Glomerular endothelial cell (primary cell): ENCODE measurements around the gene CLIP2. TPM values are rescaled to one million over a fixed set of nuclear protein-coding genes. Genes with fewer than 3 reads are reported as not detected.
"Not testable (repeated sequence)": the region's sequence is repeated elsewhere in the genome, so short reads cannot be mapped to it uniquely, and the experiment has no call there.

ENCODE experiments used
- DNase-seq: peaks from one replicate; pipeline ENCODE4 v3.0.0-alpha.2; 2011; ENCODE audit warnings: low read depth, low spot score; ENCODE audit errors: extremely low read depth
- total RNA-seq: library from RNA; depleted of rRNA; stranded (reverse); fragments of >200 nt; gene quantifications from 2 replicates; pipeline ENCODE4 v1.2.3, GENCODE V29; 2015

Gene CLIP2
- total RNA-seq, 1 donor from 2014 or later: 73.6 TPM

DNA sequence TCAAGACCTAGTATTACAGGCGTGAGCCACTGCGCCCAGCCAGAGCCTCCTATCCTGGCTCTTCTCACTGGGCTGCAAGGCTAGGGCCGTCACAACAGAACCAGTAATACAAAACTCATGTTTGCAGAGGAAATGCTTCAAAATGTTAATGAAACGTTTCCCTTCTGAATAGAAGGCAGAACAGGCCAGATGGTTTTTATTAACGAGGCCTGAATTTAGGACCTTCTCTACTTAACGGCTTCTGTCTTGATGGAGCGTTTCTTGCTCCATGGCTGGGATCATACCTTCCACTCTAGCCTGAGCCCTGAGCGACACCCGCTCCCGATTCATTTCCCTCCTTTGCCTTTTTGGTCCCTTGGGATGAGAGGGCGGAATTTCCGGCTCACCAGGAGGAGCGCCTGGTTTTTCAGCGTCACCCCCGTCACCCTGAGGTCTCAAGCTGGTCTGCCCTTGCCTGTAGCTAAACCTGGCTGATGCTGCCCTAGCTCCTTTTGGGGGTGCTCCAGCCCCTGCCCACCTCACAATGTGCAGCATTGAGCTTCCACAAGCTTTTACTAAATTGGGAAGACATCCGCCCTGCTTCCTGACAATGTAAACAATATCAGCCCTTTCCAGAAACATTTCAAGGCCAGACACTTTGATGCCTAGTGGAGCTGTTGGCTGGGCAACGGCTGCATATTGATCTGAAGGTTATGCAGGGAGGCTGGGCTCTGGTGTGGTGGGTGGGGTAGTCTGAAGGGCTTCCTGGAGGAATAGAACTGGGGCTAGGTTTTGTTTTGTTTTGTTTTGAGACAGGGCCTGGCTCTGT is 5.2 kb downstream of the CLIP2 start:
- DNase-seq: no peak

DNA sequence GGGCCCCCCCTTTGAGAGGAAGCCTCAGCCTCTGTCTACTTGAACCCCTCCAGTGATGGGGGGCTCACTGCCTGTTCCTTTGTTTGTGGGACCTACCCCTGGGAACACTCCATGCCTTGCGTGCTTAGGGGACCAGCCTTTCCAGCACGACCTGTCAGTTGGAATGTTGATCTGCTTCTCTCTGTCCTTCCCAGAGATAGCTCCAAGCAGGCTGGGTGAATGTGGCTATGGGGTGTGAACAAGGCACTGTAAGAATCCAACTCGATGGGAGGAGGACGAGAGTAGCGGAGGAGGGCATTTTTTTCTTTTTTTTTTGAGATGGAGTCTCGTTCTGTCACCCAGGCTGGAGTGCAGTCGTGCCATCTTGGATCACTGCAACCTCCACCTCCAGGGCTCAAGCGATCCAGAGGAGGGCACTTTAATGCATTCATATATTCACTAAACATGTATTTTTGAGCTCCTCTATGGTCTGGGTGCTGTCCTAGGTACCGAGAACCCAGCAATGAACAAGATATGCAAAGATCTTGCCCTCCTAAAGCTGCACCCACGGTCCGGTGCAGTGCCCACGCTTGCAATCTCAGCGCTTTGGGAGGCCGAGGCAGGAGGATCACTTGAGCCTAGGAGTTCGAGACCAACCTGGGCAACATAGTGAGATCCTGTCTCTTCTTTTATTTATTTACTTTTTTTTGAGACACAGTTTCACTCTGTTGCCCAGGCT is 8.5 kb downstream of the CLIP2 start:
- DNase-seq: no peak

DNA sequence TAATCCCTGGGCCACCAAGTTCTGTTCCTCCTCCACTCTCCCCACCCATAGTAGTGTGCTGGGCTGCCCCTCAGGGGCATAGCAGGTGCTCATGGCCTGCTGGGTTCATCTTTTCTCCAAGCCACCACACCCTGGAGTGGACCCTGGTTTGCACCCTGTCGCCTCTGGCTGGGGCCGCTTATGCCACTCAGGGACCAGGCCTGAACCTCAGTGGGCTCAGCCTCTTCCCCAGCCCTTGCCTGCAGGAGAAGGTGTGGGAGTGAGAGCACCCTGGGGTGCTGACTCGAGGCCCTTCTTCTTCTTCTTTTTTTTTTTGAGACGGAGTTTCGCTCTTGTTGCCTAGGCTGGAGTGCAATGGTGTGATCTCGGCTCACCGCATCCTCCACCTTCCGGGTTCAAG is 10.2 kb downstream of the CLIP2 start:
- DNase-seq: no peak

DNA sequence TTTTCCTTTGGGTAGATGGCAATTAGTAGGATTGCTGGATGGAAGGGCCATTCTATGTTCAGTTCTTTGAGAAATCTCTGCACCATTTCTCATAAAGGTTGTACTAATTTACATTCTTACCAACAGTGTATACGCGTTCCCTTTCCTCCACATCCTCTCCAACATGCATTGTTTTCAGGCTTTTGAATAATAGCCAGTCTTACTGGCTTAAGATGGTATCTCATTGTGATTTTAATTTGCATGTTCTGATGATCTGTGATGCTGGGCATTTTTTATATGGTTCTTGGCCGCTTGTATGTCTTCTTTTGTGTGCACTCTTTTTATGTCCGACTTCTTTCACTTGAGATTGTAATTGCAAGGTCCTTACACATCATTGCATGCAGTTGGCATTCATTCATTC is 11.7 kb downstream of the CLIP2 start:
- no peak for DNase-seq

DNA sequence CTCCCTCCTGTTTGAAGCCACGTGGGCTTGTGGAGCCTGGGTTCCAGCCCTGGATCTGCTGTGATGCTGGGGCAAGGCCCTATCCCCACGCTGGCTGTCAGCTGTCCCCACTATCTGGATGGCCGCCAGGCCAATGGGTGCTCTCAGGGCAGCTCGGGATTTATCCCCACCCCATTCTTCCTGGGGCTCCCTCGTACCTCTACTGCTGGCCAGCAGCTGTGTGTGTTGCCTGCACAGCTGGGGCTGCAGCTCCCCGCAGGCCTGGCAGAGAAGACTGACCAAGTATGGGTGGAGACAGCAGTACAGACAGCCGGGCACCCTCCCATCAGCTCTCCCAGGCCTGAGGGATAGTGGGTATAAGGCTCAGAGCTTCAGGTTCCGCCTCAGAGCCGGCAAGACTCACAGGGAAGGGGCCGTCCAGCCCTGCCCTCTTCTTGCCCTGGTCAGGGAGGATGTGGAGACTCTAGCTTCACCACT is 13.6 kb downstream of the CLIP2 start:
- DNase-seq: no peak

DNA sequence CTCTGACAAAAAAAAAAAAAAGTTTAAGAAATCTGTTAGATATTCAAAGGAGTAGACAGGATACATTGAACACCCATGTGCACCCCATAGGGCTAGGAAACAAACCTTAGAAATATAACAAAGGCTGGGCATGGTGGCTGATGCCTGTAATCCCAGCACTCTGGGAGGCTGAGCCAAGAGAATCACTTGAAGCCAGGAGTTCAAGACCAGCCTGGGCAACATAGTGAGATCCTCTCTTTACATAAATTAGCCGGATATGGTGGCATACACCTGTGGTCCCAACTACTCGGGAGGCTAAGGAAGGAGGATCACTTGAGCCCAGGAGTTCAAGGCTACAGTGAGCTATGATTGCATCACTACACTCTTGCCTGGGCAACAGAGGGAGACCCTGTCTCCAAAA is 15.3 kb downstream of the CLIP2 start:
- DNase-seq: no peak

DNA sequence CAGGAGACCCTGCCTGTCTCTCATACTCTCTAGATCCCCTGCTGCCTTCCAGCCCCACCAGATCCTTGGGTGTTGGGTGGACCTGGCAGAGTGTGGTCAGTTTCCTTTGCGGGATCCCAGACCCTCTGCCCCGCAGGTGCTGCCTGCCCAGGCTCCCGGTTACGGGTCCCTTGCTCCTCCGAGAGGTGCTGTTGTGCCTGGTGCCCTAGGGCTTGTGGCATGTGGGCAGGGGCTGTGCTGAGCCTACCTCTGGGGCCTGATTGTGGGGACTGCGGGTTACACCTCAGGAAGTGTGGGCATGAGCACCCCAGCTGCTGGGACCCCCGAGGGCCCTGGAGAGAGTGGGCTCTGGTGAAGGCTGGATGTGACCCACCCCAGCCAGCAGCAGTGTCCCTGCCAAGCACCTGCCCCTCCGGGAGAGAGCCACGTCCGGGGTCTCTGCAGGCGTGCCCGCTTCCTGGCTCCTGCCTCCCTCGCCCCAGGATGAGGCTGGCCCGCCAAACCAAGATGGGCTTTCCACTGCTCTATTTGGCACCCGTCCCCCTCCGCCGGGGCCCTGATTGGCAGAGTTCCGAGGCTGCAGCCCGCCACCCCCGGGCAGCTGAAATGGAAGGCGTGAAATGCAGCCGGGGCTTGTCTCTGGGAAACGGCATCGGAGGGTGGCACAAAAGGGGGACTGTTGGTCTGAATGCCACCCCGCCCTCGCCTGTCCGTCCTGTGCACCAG is 17.0 kb downstream of the CLIP2 start:
- no peak for DNase-seq

DNA sequence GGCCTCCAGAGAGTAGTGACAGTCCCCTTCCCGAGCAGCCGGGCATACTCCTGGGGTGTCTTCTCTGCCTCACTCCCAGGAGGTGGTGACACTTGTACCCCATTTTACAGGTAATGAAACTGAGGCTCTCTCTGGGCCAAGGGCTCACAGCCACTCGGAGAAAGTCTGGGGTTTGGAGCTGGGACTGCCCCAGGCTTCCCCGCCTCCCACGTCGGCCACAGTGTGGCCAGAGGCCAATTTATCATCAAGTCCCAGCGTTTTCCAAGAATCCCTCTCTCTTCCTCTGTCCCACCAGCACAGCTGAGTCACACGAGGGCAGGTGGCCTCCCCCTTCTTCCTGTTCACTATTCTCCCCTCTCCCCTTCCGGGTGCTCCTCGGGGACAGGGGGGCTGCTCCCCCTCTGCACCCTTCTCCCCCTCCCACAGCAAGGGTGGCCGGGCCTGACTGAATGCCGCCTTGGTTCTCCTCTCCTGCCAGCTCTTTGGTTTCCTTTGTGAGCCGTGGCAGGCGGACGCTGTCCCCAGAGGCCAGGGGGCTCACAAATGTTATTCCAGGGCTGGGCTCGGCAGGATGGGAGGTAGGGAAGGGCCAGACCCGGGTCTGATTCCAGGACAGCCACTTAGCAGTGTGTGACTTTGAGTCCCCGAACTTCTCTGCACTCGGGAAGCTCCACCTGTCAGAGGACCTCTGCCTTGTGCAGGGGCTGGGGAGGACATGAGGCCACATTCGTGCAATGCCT is 17.7 kb downstream of the CLIP2 start:
- no peak for DNase-seq

DNA sequence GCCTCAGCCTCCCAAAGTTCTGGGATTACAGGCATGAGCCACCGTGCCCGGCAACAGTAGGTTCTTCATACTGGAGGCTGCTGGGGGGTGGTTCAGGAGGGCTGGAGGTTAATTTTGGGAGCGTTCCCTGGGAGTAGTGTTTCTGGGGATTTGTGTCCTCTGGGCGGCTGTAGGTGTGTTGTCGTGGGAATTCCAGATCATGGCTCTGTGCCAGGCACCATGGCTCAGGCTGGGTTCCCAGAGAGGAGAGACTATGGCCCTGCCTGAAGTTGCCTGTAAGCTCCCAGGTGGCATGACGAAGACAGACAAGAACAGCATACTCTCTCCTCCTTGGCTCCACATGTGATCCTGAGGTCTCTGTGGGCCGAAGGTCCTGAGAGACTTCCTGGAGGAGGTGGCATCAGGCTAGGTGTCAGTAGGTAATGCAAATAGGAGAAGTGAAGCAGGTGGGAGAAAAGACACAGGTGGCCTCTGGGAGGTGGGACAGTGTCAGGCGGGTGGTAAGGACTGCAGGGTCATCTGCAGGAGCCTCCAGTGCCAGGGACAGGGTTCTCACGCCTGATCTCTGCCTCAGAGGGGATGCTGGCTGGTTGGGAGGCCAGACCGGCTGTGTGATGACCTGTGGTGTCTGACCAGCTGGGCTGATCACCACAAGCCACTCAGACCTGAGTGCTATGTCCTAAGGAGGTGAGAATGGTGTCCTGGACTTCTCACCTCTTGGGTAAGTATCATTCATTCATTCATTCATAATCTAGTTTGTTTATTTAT is 18.7 kb downstream of the CLIP2 start:
- DNase-seq: no peak

DNA sequence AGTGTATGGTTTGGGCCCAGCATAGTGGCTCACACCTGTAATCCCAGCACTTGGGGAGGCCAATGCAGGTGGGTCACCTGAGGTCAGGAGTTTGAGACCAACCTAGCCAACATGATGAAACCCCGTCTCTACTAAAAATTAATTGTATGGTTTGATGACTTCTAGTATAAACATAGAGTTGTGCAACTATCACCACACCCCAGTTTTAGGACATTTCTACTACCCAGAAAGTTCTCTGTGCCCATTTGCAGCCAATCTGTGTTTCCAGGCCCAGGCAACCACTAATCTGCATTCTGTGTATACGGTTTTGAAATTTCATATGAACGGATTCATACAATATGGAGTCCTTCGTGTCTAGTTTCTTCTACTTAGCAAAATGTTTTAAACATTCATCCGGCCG is 20.0 kb downstream of the CLIP2 start:
- DNase-seq: no peak

DNA sequence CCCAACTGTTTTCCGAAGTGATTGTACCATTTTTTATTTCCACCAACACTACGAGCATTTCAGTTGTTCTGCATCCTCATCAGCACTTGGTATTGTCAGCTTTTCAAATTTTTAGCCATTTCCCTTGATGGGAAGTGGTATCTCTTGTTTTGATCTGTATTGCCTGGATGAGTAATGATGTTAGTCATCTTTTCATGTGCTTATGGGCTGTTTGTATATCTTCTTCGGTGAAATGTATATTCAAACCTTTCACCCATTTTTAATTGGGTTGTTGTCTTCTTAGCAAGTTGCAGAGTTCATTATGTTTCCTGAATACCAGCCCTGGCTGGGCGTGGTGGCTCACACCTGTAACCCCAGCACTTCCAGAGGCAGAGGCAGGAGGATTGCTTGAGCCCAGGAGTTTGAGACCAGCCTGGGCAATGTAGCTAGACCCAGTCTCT is 22.1 kb downstream of the CLIP2 start:
- no peak for DNase-seq

DNA sequence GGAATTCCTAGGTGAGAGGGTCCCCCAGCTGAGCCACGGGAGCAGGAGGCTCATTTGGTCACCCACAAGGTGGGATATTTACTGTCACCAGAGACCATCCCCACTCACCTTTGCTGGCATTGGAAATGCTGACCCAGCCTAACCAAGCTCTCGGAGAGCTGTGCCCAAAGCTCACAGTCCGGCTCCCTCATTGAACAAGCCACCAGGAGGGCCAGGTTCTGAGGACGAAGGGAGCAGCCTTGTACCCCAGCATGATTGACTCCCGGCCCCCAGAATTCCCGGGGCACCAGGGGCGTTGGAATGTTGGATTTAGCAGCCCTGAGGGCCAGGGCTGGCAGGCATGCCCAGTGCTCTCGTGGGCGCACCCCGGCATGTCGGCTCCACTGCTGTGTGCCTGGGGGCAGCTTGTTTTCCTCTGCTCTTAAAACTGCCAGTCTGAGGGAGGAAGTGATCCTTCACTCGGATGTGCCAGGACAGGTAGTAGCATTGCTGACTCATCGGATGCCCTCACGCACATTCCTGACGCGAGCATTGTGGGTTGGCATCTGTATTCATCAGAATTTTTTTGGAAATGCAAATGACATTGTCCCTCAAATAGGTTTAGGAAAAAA is 23.3 kb downstream of the CLIP2 start:
- DNase-seq: no peak

DNA sequence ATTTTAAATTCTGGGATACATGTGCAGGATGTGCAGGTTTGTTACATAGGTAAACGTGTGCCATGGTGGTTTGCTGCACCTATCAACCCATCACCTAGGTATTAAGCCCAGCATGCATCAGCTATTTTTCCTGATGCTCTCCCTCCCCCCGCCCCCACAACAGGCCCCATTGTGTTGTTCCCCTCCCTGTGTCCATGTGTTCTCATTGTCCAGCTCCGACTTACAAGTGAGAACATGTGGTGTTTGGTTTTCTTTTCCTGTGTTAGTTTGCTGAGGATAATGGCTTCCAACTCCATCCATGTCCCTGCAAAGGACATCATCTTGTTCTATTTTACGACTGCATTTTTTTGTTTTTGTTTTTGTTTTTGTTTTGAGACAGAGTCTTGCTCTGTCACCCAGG is 26.7 kb downstream of the CLIP2 start:
- DNase-seq: not testable (repeated sequence)

DNA sequence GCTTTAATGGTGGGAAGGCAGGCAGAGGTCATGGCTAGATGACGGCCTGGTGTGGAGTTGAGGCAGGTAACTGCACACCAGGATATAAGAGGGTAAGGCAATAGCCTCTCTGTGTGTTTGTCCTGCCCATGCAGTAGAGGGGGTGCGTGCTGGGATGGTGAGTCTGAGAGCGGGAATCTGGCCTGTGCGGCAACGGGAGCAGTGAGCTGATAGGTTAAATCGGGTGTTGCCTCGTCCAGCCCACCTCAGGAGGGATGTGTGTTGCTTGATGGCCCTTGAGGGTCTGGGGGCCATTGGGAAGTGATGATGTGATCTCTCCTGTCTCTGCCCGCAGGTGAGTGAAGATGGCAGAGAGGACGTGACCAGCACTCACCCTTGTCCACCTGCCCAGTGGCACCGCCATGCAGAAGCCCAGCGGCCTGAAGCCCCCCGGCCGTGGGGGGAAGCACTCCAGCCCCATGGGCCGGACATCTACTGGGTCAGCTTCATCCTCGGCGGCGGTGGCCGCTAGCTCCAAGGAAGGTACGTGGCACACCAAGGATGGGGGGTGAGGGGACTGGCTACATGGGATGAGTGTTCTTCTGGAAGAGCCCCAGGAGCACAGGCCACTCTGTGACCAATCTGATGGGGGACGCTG is 28.1 kb downstream of the CLIP2 start:
- DNase-seq: no peak

DNA sequence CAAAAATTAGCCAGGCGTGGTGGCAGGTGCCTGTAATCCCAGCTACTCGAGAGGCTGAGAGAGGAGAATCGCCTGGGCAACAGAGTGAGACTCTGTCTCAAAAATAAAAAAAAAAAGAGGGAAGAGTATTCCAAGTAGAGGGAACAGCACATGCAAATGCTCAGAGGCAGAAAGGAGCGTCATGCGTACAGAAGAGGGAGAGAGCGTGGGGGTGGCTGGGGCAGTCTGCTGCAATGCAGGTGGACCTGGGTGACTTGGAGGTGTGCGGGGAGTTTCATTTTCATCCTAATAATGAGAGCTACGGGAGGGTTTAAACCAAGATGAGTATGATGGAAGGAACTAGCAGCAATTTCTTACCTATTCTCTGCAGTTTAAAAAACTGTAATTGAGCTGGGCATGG is 28.8 kb downstream of the CLIP2 start:
- DNase-seq: no peak

DNA sequence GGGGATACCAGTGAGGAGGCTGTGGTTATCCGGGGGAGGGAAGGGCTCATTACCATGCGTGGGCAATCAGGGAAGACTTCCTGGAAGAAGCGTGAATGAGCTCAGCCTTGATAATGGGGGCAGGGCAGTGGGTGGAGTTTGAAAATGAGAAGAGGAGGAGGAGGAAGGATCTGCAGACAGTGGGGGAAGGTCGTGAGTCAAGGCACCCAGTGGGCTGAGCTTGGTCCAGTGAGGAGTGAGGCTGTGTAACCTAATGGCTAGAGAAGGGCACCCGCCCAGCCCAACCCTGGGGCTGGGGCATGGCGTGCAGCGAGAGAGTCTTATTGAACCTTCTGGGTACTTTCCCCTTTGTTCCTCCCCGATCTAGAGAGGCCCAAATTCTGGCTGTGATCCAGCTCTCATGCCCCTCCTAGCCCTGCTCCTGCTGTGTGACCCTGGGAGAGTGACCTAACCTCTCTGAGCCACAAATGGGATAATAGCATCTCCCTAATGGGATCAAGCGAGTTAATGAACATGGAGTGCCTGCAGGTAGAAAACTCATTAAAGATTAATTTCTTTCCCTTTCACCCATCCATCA is 31.5 kb downstream of the CLIP2 start:
- DNase-seq: no peak

DNA sequence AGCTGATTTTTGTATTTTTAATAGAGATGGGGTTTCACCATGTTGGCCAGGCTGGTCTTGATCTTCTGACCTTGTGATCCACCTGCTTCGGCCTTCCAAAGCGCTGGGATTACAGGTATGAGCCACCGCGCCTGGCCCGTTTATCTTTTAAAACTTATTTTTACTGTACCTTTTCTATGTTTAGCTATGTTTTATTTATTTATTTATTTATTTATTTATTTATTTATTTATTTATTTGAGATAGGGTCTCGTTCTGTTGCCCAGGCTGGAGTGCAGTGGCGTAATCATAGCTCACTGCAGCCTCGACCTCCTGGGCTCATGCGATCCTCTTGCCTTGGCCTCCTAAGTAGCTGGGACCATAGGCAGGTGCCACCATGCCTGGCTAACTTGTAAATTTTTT is 33.7 kb downstream of the CLIP2 start:
- DNase-seq: not testable (repeated sequence)

DNA sequence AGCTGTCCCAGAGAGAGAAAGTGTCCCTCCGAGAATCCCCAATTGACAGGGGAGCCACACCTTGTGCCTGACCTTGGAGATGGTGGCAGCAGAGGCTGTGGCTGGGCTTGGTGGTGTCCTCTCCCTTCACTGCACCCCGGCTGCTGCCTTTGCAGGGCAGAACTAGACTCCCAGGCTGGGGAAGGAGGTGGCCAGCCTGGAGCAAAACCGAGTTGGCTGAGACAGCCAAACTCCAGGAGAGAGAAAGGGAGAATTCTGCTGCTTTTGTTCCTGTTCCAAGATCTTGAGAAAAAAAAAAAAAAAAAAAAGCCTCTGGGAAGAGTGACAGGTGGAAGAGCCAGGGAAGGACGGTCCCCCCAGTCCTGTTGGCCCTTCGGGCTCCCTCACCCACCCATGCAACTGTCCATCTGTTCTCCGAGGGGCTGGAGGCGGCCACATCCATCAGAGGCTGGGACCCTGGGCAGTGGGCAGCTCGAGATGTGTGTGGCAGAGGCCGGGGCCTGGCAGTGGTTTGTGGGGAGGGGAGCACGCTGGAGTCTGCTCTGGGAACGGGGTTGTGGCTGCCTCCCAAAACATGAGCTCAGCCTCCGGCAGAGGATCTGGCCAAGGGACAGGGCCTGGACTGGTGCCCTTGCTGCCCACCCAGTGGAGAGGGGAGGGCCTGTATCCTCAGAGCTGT is 35.5 kb downstream of the CLIP2 start:
- no peak for DNase-seq
